Measurements from ENCODE around the gene SMC6.

DNA sequence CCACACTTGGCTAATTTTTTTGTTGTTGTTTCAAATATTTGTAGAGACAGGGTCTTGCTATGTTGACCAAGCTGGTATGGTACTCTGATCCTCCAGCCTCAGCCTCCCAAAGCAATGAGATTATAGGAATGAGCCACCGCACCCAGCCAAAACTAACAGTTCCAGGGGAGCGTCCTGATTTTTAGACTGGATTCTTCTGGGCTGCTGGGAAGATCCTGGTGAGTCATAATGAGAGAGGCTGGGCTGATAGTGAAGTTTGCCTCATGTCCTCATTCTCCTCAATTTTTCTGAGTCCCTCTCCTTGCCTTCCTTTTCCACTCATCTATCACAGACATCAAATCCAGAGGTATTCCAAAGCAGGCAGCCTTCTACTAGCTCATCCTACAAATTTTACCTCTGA lies 131.8 kb downstream of the SMC6 start:
- TF ChIP-seq CTCF (IDR thresholded peaks at IDR 0.05): no peak
- no peak for TF ChIP-seq POLR2A (IDR thresholded peaks at IDR 0.05)
